ENCODE results near the gene IQGAP1. TPM values are rescaled to one million over a fixed set of nuclear protein-coding genes. Genes with fewer than 3 reads are reported as not detected.

The IQGAP1 gene
- total and polyA plus RNA-seq, 9 of the 15 experiments (the other 6 are each of a cell fraction or from before 2014, with no cell fraction given) = 37.6 to 143 (median 77.7) TPM

DNA sequence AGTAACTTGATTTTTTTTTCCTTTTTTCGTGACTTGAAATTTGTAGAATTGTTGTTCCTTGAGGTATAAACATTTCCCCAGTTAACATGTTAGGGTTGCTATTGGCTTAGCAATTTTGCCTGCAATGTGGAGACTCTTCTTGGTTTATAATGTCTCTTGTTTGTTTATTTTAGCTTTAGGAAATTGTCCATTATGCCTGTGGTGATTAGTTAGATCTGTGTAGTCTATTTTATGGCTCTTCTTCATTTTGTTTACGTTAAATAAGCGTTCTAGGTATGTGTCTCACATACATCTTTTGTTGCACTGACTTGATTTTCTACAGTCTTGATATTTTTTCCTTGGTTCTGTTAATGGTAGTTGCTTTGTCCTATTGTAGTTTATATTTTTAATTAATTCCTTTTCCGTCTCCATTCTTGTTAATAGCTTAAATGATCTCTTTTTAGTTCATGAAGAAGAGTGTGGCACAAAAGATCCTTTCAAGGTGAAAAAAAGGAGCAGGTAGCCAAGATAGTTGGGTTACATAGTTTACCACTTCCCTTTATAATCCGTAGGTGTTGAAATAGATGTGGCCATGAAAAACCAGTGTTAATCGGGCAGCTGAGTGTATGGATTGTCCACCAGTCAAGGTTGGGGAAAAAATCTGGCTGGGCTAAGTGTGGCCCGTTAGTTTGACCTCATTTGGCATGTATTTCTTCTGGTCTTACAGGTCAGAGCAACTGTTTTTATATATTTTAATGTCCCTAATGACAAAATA lies 12.1 kb downstream of the IQGAP1 start:
- H3K4me2 ChIP-seq (ENCODE audit: insufficient read depth, low read length) = peak overlapping the region; percentile 68
- H3K4me3 ChIP-seq = no peak overlapping the region
- H2AFZ ChIP-seq (ENCODE audit: low read depth, low read length) = peak overlapping the region; percentile 84
- peaks cover 69% of the 10 kb centered on the region for H3K79me2 ChIP-seq (ENCODE audit: control insufficient read depth, insufficient read depth, low read length)
- ChIA-PET POLR2A (interaction anchor here (1.0 to 3.4 kb wide), 5 partner anchors 8 to 23 kb away, joined by 3 to 19 read pairs (median 5); partner anchors contain the start of gene IQGAP1), CTCF (ENCODE audit: low intra/inter-chr PET ratio) (no interaction called here)
- H3K9me3 ChIP-seq (replicated peaks; ENCODE audit: control insufficient read depth, insufficient read depth, low read depth, low read length) = no peaks in the 10 kb centered on the region
- H3K4me1 ChIP-seq (replicated peaks in 1 of 2; ENCODE audit: control insufficient read depth in 2 of 2, insufficient read depth in 2 of 2, low read length in 2 of 2) = peaks cover 0 to 29% of the 10 kb centered on the region in 2 experiments; a peak in 3 of 5 replicates
- FAIRE-seq = peak; percentile 11
- no peaks in the 10 kb centered on the region for H4K20me1 ChIP-seq (replicated peaks; ENCODE audit: control insufficient read depth, insufficient read depth, low read length)
- BruUV-seq (replicated peaks) = no TSS peak
- in situ Hi-C loops (cut with MboI) (no loop called here), intact Hi-C loops (cut with micrococcal nuclease) (loop anchor here (5.0 kb wide), 1 partner anchor 38 kb away; no protein-coding TSS in a partner anchor)
- no peaks in the 10 kb centered on the region for H3K27me3 ChIP-seq (ENCODE audit: control insufficient read depth in 2 of 2, insufficient read depth in 2 of 2, low read length in 2 of 2)
- H3K36me3 ChIP-seq (ENCODE audit: control insufficient read depth, insufficient read depth, low read length) = no peaks in the 10 kb centered on the region
- 50% methylated on average over 7 of the region's 7 CpGs for WGBS (ENCODE audit: insufficient coverage, low coverage, missing lambda C conversion rate)
- H3K27ac ChIP-seq (ENCODE audit: extremely low read depth, low read depth, low read length) = peak overlapping the region; percentile 82
- peak; percentile 54 for ATAC-seq
- no peaks in the 10 kb centered on the region for H3K9me1 ChIP-seq (ENCODE audit: control insufficient read depth, insufficient read depth, low read length)
- no peak for DNase-seq (ENCODE audit: extremely low read depth in 1 of 4, low spot score in 3 of 4)
- H3K9ac ChIP-seq (ENCODE audit: insufficient read depth in 1 of 2, low read depth in 2 of 2, low read length in 2 of 2) = peak overlapping the region in 1 of 2 experiments; percentile 61; a peak in 2 of 4 replicates
- TF ChIP-seq HNRNPLL (IDR thresholded peaks at IDR 0.05; ENCODE audit: low read depth, low read length, poor library complexity, severe bottlenecking) (no peak), RAD51 (IDR thresholded peaks at IDR 0.05; ENCODE audit: borderline replicate concordance, low read depth) (no peak), PYGO2 (tag; IDR thresholded peaks at IDR 0.05) (no peak), ILK (tag; IDR thresholded peaks at IDR 0.05; ENCODE audit: borderline replicate concordance, low read depth) (no peak), MYC (IDR thresholded peaks at IDR 0.05; ENCODE audit: low read depth, low read length) (no peak), MYC (CRISPR knock-in tag; IDR thresholded peaks at IDR 0.05; ENCODE audit: borderline replicate concordance, low read depth) (no peak), CEBPB (tag; IDR thresholded peaks at IDR 0.05) (no peak), MCM5 (IDR thresholded peaks at IDR 0.05; ENCODE audit: low read depth) (no peak), ARID4B (CRISPR knock-in tag; IDR thresholded peaks at IDR 0.05) (no peak), ATF1 (CRISPR knock-in tag; IDR thresholded peaks at IDR 0.05) (no peak), ATF1 (tag; IDR thresholded peaks at IDR 0.05) (no peak)
- TF ChIP-seq, protein P1, sequence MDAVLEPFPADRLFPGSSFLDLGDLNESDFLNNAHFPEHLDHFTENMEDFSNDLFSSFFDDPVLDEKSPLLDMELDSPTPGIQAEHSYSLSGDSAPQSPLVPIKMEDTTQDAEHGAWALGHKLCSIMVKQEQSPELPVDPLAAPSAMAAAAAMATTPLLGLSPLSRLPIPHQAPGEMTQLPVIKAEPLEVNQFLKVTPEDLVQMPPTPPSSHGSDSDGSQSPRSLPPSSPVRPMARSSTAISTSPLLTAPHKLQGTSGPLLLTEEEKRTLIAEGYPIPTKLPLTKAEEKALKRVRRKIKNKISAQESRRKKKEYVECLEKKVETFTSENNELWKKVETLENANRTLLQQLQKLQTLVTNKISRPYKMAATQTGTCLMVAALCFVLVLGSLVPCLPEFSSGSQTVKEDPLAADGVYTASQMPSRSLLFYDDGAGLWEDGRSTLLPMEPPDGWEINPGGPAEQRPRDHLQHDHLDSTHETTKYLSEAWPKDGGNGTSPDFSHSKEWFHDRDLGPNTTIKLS (IDR thresholded peaks at IDR 0.05; ENCODE audit: borderline replicate concordance, low read depth) = no peak
